Keratinocyte (primary cell): ENCODE results near the gene SLFN14. TPM values are rescaled to one million over a fixed set of nuclear protein-coding genes. Genes with fewer than 3 reads are reported as not detected.

Experiments
- DNase-seq: peaks from one replicate; pipeline ENCODE4 v3.0.0-alpha.2; 2011; ENCODE audit warnings: low read depth, missing footprints, low spot score
- FAIRE-seq: peaks from 2 replicates; lab custom pipeline; 2011; peaks lifted over from hg19 to GRCh38; lab: Jason Lieb, UNC
- H2AFZ ChIP-seq: 2 replicates; pipeline ENCODE4 v1.6.0; 2012; ENCODE audit warnings: low read length, control low read depth, inconsistent platforms; ENCODE audit not compliant: control insufficient read depth
- H3K27ac ChIP-seq: 2 replicates; pipeline ENCODE4 v1.5.1; 2011; ENCODE audit warnings: low read length; ENCODE audit not compliant: control insufficient read depth, insufficient read depth
- H3K27me3 ChIP-seq: 3 replicates; pipeline ENCODE4 v1.6.0; 2011; ENCODE audit warnings: low read length; ENCODE audit not compliant: control insufficient read depth, insufficient read depth; ENCODE audit errors: extremely low read depth
- H3K36me3 ChIP-seq, 2 experiments: 2 replicates in 1 of 2; 3 replicates in 1 of 2; pipeline ENCODE4 v1.5.1; 2011; ENCODE audit warnings: low read length in 2 of 2, mild to moderate bottlenecking in 1 of 2; ENCODE audit not compliant: control insufficient read depth in 2 of 2, insufficient read depth in 2 of 2; ENCODE audit errors: extremely low read depth in 1 of 2
- H3K4me1 ChIP-seq: 3 replicates; pipeline ENCODE4 v1.5.1; 2011; ENCODE audit warnings: low read length; ENCODE audit not compliant: control insufficient read depth, insufficient read depth; ENCODE audit errors: extremely low read depth
- H3K4me2 ChIP-seq: 3 replicates; pipeline ENCODE4 v1.6.0; 2011; ENCODE audit warnings: low read depth, low read length; ENCODE audit not compliant: control insufficient read depth, insufficient read depth; ENCODE audit errors: extremely low read depth
- H3K4me3 ChIP-seq, 3 experiments: fragments of 200-600 bp in 1 of 3; sonication (generic) in 1 of 3; 2 replicates in 2 of 3; 3 replicates in 1 of 3; pipeline ENCODE4 v1.5.1; 2011 to 2016; ENCODE audit warnings: low read length in 3 of 3, mild to moderate bottlenecking in 3 of 3, control low read depth in 2 of 3, inconsistent platforms in 1 of 3, low read depth in 1 of 3, mixed read lengths in 1 of 3, mixed run types in 1 of 3, moderate library complexity in 1 of 3; ENCODE audit not compliant: control insufficient read depth in 2 of 3, insufficient read depth in 2 of 3; ENCODE audit errors: extremely low read depth in 1 of 3
- H3K79me2 ChIP-seq: 2 replicates; pipeline ENCODE4 v1.6.0; 2012; ENCODE audit warnings: low read length; ENCODE audit not compliant: control insufficient read depth, insufficient read depth
- H3K9ac ChIP-seq: 3 replicates; pipeline ENCODE4 v1.6.0; 2011; ENCODE audit warnings: low read length; ENCODE audit not compliant: control insufficient read depth, insufficient read depth; ENCODE audit errors: extremely low read depth
- H3K9me1 ChIP-seq: 3 replicates; pipeline ENCODE4 v1.6.0; 2011; ENCODE audit warnings: low read length; ENCODE audit not compliant: control insufficient read depth, insufficient read depth; ENCODE audit errors: extremely low read depth
- H3K9me3 ChIP-seq: 2 replicates; pipeline ENCODE4 v1.5.1; 2012; ENCODE audit warnings: low read depth, low read length; ENCODE audit not compliant: control insufficient read depth
- H4K20me1 ChIP-seq: 3 replicates; pipeline ENCODE4 v1.6.0; 2011; ENCODE audit warnings: low read length; ENCODE audit not compliant: control insufficient read depth, insufficient read depth; ENCODE audit errors: extremely low read depth
- CTCF ChIP-seq, 3 experiments: IDR thresholded peaks in 1 of 3; conservative IDR thresholded peaks in 1 of 3; optimal IDR thresholded peaks in 1 of 3; 2 replicates in 2 of 3; 3 replicates in 1 of 3; pipeline versions ENCODE3 to v1.5.1; 2011; ENCODE audit warnings: low read length in 3 of 3, mild to moderate bottlenecking in 3 of 3, moderate library complexity in 2 of 3, control low read depth in 1 of 3, inconsistent platforms in 1 of 3; ENCODE audit not compliant: insufficient read depth in 2 of 3; ENCODE audit errors: extremely low read depth in 1 of 3
- EZH2 ChIP-seq: IDR thresholded peaks from one replicate; pipeline ENCODE4 v1.6.1; 2012; ENCODE audit warnings: inconsistent platforms, mild to moderate bottlenecking, low read length, moderate library complexity
- dilution Hi-C: fragments of 300-500 bp; cut with MboI; formaldehyde crosslinking; loops from one replicate; pipeline ENCODE4 v1.7.0; 2020; ENCODE audit warnings: low sequenced_read_pairs; ENCODE audit not compliant: extremely low pct_ligation_motif_present
- polyA plus RNA-seq, 5 experiments: library from polyadenylated mRNA; depleted of rRNA in 3 of 5; stranded (reverse) in 3 of 5; stranded (forward) in 1 of 5; unstranded in 1 of 5; fragments of >200 nt; gene quantifications; 1 replicate in 1 of 5; 2 replicates in 3 of 5; 3 replicates in 1 of 5; pipeline versions ENCODE4 v1.2.1 to v1.2.3, GENCODE V29; 2011 to 2012; ENCODE audit warnings: missing spikeins in 2 of 5, low read depth in 1 of 5, low replicate concordance in 1 of 5

SLFN14 gene
- polyA plus RNA-seq, 1 donor (not counting 4 experiments of a cell fraction or from before 2014, with no cell fraction given): not detected

GRCh38 chr17:35588196-35588920 lies 27.7 kb upstream of the SLFN14 start:
- H3K27ac ChIP-seq: peak overlapping the region; percentile 98
- peak overlapping the region; percentile 65 for H3K4me2 ChIP-seq
- no peaks in the 10 kb centered on the region for H3K27me3 ChIP-seq
- peak overlapping the region; percentile 75 to 96 (median 85) for H3K4me3 ChIP-seq
- peak overlapping the region; percentile 99 for H3K9ac ChIP-seq
- H3K36me3 ChIP-seq: no peaks in the 10 kb centered on the region
- dilution Hi-C loops: no loop called here
- H3K9me1 ChIP-seq: no peaks in the 10 kb centered on the region
- no peak overlapping the region for H2AFZ ChIP-seq
- FAIRE-seq (peak; percentile 81), DNase-seq (peak; percentile 77)
- peaks cover 15% of the 10 kb centered on the region for H3K4me1 ChIP-seq
- H4K20me1 ChIP-seq: peaks cover 7% of the 10 kb centered on the region
- TF ChIP-seq EZH2 (no peak), CTCF (optimal IDR thresholded peaks at IDR 0.05 in 1 of 3, IDR thresholded peaks at IDR 0.05 in 1 of 3, conservative IDR thresholded peaks at IDR 0.05 in 1 of 3; ENCODE audit: extremely low read depth in 1 of 3, insufficient read depth in 2 of 3, low read length in 3 of 3) (no peak)
- peaks cover 52% of the 10 kb centered on the region for H3K79me2 ChIP-seq
- H3K9me3 ChIP-seq: no peaks in the 10 kb centered on the region

GRCh38 chr17:35587074-35587961 lies 26.7 kb upstream of the SLFN14 start, which contains the start of gene AP2B1:
Gene AP2B1 (plus strand): TSS chr17:35587322. CDS start chr17:35594031, 6,709 bp downstream.
- Histone ChIP-seq H3K4me2 (peak within 1 kb of the TSS; percentile 65), H3K27me3 (no peaks in the 10 kb centered on the region), H3K9ac (peak within 1 kb of the TSS; percentile 99), H3K9me1 (no peaks in the 10 kb centered on the region), H3K79me2 (peaks cover 41% of the 10 kb centered on the region), H3K27ac (peak within 1 kb of the TSS; percentile 98), H3K4me1 (peaks cover 15% of the 10 kb centered on the region), H4K20me1 (peaks cover 7% of the 10 kb centered on the region), H3K36me3 (no peaks in the 10 kb centered on the region), H3K9me3 (no peaks in the 10 kb centered on the region), H2AFZ (peak within 1 kb of the TSS; percentile 92), H3K4me3 (peak within 1 kb of the TSS; percentile 75 to 96 (median 85))
- FAIRE-seq: peak; percentile 91
- peak; percentile 87 for DNase-seq
- dilution Hi-C loops: no loop called here
- TF ChIP-seq EZH2: no peak
- TF ChIP-seq CTCF (optimal IDR thresholded peaks at IDR 0.05 in 1 of 3, IDR thresholded peaks at IDR 0.05 in 1 of 3, conservative IDR thresholded peaks at IDR 0.05 in 1 of 3; ENCODE audit: extremely low read depth in 1 of 3, insufficient read depth in 2 of 3, low read length in 3 of 3): no peak
